ENCODE data around the gene CMTM1.
A peak's percentile ranks its signal among the peaks of the same experiment; 100 is the strongest.

Gene CMTM1

DNA sequence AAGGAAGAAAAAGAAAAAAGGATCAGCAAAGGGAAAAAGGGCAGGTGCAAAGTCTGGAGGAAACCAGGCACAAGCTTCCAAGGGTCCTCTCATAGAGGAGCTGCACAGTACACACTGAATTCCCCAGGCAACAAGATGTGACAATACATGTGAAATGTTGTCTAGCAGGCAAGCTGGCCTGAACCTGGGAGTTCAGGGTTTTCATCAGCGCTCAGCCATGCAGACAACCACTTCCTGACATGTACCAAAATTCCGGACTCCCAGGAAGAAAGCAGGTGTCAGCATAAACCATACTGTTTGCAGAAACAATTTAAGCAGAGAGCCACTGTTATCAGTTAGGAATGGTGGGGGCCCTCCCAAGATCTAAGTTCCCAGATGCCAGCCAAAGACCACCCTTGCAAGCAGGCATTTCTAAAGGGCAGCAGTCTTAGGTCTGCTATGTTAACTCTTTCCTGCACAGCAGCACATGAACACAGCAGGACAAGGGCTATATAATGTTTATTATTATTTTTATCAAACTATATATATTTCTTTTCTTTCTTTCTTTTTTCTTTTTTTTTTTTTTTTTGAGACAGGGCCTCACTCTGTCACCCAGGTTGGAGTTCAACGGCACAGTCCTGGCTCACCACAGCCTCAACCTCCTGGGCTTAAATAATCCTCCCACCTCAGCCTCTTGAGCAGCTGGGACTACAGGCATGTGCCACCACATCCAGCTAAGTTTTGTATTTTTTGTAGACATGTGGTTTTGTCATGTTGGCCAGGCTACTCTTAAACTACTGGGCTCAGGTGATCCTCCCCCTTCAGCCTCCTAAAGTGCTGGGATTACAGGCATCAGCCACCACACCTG is 26.4 kb upstream of the CMTM1 start:
- no peak for DNase-seq (ENCODE audit: low read depth in 2 of 2)

DNA sequence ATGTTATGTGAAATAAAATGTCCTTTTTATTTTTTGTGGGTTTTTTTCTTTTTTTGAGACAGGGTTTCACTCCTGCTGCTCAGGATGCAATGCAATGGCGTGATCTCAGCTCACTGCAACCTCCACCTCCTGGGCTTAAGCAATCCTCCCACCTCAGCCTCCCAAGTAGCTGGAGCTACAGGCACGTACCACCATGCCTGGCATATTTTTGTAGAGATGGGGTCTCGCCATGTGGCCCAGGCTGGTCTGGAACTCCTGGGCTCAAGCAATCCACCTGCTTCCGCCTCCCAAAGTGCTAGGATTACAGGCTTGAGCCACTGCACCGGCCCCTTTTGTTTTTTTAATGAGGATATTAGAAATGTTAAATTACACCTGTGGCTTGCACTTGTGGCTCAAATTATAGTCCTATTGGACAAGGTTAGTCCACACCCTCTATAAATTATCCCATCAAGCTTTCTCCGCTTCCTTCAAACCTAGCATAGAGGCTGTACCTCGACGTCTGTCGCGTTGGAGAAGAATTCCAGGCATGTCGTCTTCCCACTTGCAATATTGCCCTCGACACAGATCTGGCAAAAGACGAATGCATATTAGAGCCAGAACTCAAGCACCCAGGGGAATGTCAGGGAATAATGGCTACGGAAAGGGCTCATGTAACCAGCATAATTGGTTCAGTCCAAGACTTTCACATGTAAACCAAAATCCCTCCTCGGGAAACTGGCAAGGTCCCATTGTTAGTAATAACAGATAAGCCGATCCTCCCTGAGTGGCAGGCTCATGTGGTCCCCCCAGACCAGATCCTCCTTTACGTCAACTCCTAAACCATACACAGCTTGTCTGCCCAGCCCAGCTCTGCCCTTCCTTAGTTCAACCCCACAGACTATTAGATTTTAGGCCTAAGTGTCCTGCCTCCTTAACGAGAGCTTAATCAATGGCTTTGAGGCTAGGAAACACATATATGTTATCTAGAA is 24.6 kb upstream of the CMTM1 start:
- DNase-seq (ENCODE audit: low read depth in 2 of 2) = no peak

DNA sequence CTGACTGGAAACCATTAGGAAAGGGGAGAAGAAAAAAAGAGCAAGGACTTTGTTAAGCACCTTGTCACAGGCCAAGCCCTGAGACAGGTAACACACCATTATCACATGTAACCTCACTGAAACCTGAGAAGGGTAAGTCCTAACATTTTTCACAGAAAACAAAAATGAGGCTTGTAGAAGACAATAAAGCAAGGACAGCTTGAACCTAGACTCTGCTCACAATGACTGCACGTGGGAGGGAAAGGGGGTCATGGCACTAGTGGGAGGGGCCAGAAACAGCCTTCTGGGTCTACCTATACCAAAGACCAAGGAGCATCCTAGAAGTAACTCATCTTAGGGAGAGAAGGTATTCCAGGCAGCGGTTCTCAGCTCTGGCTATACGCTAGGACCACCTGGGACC is 23.8 kb upstream of the CMTM1 start:
- no peak for DNase-seq (ENCODE audit: low read depth in 2 of 2)

DNA sequence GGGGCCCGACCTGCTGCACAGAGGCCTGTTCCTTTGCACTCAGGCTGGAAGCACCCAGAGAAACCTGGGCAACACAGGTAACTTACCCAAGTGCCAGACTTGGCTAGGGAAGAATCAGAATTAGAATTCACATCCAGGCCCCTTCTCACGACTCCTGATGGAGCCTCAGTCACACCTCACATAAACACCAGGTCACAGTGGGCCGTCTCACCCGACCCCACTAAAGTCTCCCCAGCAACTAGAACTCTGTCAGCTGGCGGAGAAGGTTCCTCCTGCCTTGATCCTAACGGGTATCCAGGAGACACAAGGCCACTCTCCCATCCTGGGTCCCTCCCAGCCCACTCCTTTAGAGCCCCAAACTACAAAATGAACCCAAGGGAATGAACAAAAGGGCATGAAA is 22.7 kb upstream of the CMTM1 start:
- DNase-seq (ENCODE audit: low read depth in 2 of 2) = no peak

DNA sequence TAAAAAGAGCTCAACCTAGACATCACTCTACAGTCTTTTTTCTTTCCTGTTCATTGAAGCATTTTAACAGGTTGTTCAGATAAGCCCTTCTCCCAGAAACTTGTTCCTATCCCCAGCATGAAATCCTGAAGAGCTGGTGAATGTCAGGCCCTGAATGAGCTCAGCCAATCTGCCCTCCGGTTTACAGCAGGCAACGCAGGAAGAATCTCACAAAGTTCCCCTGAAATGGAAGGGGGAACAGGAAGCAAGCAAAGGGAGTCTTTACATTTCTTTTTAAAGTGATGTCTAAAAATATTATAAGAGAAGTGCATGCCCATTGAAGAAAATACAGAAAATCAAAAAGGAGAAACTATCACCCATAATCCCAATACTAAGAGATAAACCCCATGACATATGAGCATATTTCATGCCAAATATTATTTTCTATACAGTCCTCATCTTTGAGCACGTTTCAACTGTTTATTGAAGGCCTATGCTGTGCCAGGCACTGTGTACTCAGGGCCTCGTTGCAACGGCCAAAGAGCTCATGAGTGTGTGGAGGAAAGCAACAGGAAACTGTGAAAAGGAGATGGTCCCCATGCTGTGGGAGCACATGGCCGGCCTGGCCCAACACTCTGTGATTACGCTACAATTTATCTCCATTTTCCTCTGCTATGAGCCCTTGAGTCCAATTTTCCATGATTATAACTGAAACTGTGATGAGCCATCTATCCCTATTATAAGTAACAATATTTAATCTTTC is 22.1 kb upstream of the CMTM1 start:
- DNase-seq (ENCODE audit: low read depth in 2 of 2) = no peak

DNA sequence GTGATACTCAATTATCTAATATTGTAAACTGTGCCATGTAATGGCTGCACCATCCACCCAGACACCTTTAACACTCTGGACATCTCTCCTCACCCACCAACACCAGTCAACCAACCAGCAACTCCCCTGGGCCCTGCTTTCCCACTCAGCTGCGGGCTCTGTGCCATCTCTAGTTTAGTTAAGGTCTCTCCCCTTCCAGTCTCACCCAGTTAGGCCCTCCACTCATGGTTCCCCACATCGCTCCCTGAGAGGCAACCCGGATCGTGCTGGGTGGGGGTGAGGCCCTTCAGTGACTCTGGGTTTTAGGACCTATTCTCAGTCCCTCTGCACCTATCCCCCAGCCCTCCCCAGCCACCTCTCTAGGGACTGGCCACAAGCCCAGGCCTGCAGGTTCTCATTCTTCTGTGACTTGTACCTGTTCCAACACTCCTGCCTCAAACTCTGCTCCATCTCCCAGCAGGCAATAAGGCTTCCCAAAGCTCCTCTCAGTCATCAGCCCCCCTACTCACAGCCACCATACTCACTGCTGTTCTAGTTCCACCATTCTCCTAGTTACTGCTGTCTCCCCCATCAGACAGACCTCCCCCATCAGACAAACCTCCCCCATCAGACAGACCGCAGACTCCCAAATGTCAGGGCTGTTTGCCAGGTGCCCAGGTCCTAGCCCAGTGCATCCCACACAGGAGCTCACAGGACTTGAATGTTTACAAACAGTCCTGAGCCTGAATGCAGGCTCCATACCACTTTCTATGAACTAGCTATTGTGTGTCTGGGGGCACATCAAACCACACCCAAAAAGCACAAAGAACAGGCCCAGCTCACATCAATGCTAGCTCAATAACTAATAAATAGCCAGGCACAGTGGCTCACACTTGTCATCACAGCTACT is 18.9 kb upstream of the CMTM1 start:
- no peak for DNase-seq (ENCODE audit: low read depth in 2 of 2)

DNA sequence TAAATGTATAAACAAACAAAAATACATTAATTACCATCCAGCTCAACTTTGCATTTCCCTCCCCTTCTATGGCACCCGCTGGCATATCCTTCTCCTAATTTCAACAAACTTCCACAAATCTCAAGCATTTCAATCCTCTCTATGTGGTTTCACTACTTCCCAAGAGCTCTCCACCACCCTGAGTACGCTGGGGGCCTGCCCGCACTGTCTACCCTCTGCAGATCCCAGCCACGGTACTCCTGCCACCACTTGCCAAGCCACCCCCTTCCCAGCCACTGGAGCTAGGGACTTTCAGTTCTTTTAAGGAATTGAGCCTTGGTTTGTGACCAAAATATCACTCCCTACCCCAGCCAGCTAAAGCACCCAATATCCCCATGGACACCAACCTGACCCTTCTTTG is 18.2 kb upstream of the CMTM1 start:
- DNase-seq (ENCODE audit: low read depth in 2 of 2) = no peak

DNA sequence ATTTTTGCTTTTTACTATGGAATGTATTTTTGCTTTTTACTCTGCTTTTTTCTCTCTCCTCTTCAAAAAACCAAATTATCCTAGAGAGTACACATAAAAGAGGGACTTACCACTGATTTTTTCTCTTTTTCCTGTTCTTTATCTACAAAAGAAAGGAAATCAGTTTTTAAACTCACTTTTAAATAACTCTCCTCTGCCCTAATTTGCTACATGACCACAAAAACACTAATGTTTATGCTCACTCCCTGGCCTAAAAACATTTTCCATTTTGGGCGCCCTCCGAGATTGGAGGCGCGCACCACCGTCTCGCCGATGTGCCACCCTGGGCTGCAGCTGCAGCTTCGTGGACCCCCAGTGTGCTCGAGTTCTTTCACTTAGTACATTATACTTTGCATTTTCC is 17.4 kb upstream of the CMTM1 start:
- DNase-seq (ENCODE audit: low read depth in 2 of 2) = no peak

DNA sequence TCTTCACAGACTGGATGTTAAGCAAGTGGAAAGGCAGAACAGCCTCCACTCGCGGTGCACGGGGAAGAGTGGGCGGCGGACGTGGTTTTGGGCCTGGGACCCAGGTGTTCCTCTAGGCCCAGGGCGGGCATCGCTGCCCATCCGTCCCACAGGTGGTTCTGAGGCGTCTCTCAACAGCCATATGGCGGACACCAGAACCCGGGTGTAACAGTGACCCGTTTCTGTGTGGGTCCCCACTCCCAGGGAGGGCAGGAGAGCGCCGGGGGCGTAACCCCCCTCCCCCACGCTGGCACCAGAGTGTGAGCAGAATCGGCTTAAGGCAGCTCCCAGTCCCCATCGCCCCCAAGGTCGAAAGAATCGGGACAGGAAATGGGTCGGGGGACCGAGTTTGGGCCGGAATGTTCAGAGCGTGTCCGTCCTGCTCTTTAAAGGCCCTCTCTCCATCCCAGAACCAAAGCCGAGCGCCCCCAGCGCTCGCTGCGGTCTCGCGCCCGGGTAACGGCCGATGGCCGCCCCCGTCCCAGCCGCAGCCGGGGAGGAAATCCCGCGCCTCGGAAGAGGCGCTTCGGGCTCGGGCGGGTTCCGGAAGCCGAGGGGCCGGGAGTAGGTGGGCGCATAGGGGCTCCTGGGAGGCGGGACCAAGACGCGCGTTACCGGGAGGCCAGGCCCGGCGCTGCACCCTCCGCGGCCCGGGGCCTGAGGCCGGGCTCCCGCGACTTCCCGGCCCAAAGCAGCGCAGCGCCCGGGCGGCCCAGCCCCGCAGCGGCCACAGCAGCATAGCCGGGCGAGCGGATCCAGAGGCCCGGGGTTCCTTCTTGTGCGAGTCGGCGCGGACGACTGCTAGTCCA is 16.7 kb upstream of the CMTM1 start, which contains the start of gene TK2:
TK2 (minus strand) TSS at position 839 of the 848 bp plus-strand sequence; CDS start at position 778, 61 bp downstream.
- DNase-seq (ENCODE audit: low read depth in 2 of 2) = peak in 1 of 2 experiments; percentile 45

DNA sequence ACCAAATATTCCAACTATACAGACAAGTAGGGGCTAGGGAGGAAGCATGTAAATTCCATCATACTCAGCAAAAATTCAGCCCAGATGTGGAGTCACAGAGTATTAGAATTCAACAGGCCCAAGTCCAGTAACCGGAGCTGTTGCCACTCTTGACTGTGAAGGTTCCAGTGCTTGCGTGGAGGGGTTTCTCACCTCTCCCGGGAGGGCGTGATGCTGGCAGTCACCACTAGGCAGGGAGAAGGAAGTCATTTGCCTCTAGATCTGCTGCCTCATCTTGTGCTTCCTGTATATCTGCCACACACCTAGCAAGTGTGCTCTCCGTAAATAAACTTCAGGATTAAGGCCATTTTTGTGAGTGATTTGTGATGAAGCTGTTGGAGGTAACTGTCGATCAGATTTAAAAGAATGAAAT is 14.9 kb upstream of the CMTM1 start:
- no peak for DNase-seq (ENCODE audit: low read depth in 2 of 2)

DNA sequence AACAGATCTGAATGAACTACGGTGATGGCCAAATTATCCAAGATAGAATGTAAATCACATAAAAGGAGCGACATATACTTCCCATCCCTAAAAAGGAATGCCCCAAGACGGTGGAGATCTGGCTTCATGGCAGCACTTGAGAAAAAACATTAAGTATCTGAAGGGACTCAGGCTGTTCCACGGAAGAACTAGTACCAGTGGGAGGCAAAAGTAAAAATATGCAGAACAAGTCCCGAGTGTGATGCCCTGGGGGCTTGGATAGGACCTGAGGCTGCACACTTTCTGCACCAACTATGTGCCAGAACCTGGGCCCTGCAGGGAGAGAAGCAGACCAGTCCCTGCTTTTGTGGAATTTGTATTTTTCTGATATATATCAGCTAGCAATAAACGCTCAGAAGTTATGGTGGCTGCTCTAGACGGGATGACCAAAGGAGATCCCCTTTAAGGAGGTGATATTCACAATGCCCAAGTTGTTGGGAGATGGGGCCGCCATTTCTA is 14.4 kb upstream of the CMTM1 start:
- DNase-seq (ENCODE audit: low read depth in 2 of 2) = no peak

DNA sequence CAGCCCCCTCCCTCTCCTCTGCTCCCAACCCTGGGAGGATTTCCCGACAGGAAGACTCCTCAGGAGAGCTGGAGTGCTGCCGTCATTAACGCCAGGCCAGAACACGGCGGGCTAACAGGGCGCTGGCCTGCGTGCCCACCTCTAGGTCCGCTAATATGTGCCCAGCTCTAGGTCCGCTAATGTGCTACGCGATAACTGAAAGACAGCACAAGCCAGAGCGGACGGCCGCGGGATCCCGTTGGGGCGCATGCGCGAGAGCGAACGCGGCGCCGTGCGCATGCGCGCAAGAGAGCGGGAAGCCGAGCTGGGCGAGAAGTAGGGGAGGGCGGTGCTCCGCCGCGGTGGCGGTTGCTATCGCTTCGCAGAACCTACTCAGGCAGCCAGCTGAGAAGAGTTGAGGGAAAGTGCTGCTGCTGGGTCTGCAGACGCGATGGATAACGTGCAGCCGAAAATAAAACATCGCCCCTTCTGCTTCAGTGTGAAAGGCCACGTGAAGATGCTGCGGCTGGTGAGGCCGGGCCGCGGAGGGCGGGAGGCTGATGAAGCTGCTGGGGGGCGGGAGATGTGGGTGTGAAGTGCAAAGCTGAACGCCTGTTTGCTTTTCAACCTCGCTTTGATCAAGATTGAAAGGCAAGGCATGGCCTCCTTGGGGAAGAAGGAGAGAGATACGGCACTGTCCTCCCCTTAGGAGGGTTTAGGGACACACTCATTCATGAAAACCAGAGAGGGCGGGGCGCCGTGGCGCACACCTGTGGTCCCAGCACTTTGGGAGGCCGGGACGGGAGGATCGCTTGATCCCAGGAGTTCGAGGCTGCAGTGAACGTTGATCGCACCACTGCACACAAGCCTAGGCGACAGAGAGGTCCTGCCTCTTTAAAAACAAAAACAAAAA is 13.7 kb upstream of the CMTM1 start, which contains the start of gene CKLF:
CKLF (plus strand) TSS at position 291 of the 892 bp plus-strand sequence; CDS start at position 431, 140 bp downstream.
- DNase-seq (ENCODE audit: low read depth in 2 of 2) = peak; percentile 72 to 75

DNA sequence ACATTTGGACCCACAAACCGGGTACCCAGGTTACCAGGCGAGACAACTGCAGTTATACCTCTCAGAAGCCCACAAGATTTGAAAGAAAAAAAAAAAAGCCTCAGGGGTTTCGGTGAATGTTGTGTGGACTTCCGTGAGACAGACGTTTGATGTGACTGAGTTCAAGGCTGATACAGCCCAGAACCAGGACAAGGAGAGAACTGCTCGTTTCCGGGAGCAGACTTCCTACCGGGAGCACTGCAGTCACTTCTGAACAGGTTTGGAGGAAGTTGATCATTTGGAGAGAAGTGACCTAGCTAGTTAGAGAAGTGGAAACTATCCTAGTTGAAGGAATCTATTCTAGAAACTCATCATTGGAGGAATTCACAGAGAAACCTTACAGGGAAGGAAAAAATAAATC is 13.0 kb upstream of the CMTM1 start:
- DNase-seq (ENCODE audit: low read depth in 2 of 2) = no peak

DNA sequence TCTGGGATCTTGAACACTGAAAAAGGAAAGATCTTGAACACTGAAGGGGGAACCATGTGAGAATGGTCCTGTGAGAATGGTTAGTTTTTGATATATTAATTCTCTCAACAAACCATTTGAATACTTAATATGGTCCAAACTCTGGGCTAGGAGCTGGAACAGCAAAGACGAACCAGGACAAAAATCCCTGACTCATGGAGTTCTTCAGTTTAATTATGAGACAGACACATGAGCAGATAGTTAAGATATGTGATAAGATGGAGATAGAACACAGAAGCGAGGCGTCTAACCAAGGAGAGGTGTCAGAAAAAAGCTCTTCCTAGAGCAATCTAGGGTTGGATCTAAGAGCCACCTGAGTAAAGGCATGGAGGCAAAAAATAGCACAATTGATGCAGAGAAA is 12.2 kb upstream of the CMTM1 start:
- DNase-seq (ENCODE audit: low read depth in 2 of 2) = no peak

DNA sequence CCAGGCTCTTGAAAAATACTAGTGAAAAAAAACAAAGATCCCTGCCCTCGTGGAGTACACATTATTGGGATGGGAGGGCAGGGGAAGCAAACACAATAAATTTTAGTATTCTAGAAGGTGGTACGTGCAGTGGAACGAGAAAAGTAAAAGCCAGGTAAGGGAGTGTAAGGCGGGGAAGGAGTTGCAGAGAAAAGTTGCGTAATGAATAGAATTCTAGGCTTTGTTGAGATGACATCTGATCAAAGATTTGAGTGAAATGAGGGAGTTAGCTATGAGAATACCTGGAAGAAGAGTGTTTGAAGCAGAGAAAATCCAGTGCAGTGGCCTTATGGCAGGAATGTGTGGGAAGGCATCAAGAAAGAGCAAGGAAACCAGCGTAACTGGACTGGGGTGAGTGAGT is 11.7 kb upstream of the CMTM1 start:
- DNase-seq (ENCODE audit: low read depth in 2 of 2) = no peak

DNA sequence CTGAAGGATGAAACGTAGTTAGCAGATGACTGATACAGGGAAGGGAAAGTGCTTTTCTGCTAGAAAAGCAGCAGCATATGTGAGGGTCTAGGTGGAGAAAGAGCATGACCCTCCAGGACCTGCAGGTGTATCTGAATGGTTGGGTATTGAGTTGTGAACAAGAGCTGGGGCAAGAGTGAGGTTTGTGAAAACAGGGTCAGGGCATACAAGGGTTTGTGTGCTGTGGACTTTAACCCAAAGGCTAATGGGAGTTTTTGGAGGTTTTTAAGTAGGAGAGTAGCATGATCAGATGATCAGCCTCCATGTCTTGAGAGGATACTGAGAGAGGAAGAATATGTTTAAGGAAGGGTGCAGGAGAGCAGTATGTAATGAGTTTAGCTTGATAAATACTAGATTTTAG is 6.1 kb upstream of the CMTM1 start:
- DNase-seq (ENCODE audit: low read depth in 2 of 2) = no peak

DNA sequence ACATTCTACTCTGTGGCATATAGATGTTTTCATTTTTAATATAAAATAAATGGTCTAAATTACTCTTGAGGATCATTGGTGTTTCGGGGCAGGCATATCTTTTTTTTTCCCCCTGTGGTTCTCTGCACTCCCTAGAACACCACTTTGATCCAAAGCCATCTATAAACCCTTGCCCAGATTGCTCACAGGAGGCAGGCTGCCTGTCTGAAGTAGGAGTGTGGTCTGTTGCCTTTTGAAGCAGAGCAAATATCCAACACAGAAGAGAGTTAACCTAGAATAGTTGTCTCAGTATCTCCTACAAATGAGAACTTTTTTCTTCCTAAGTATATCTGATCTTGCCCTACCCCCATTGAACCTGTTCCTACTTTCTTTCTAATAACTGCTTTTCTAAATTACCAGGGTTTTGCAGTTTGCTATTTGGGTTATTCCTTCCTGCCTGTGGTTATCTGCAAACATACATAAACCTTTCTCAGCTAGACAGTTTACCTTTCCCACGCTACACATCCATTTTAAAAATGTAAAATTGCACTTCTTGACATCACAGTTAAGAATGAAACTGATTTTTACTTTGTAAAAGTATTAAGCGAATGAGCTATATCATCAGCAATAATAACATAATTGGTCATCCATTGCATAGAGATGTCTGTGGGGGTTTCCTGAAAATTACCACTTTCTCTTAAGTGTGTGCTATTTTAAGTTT is 4.7 kb upstream of the CMTM1 start:
- DNase-seq (ENCODE audit: low read depth in 2 of 2) = no peak

DNA sequence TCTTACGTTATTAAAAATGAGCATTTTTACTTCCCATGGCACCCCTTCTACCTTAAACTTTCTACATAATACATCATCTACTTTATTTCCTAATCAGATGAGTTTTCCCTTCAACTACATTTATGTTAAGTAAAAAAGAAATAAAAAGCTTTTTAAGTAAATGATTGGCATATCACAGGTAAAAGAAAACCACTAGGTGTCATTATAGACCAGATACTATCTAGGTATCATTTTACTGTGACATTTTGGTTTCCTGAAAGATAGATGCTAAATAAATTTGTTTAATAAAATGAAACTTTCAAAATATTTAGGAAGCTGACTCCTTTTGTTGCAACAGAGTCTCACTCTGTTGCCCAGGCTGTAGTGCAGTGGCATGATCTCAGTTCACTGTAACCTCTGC is 3.8 kb upstream of the CMTM1 start:
- no peak for DNase-seq (ENCODE audit: low read depth in 2 of 2)
